GM21381 (cell line): Measurements from ENCODE around the gene CAMK1D.

Experiments
- ATAC-seq: cut with Tn5 transposase; IDR thresholded peaks from one replicate; pipeline ENCODE4 v1.9.1; 2021; ENCODE audit warnings: mild to moderate bottlenecking, moderate library complexity; ENCODE audit not compliant: unreplicated experiment

CAMK1D gene

DNA sequence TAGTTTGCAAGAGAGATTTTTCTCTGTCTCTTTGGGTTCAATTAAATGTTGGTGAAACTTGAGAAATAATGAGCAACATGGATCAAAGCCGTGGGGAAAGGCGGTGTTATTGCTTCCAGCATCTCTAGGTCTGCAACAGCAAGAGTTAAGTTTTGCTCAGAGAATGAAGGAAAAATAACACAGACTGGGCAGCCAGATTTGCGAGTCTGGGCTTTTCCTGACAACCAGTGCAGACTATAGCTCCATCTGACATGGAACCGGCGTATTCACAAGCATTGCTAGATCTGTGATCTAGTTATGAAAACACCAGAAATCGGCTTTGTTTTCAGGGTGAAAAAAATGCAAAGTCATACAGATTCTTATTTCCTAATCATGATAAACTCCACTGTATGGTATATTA lies 110.4 kb downstream of the CAMK1D start:
- ATAC-seq, result no peak

DNA sequence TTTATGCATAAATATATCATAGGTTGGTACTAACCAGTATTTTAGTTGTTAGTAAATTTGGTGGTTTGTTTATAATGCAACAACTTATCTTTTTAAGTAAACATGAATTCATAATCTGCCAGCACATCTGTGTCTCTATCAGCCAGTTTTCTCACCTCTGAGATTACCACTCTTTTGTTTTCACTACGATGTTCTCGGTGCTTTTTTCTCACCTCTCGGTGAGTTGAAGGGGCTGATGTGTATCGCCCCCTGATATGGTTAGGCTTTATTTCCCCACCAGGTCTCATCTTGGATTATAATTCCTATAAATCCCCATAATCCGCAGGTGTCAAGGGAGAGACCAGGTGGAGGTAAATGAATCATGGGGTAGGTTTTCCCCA lies 114.1 kb downstream of the CAMK1D start:
- no peak for ATAC-seq

DNA sequence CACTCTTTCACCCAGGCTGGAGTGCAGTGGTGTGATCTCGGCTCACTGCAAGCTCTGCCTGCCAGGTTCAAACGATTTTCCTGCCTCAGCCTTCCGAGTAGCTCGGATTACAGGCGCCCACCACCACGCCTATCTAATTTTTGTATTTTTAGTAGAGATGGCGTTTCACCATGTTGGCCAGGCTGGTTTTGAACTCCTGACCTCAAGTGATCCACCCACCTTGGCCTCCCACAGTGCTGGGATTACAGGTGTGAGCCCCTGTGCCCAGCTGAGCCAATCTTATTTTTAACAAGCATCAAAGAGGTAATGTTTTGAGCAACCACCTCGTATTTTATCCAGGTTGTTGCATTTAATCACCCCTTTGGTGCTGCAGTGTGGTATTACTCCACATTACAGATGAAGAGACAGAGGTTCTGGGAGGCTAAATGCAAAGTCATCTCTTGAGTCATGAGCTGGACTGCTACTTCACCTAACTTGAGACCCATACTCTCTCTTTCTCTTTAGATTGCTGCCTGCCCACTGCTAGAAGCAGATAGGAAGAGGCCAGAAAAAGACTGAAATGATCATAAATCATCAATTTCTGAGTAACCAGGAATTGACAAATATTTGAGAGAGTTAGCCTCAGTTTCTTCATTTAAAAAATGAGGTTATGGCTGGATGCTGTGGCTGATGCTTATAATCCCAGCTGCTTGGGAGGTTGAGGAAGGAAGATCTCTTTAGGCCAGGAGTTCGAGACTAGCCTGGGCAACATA lies 116.2 kb downstream of the CAMK1D start:
- ATAC-seq, result no peak

DNA sequence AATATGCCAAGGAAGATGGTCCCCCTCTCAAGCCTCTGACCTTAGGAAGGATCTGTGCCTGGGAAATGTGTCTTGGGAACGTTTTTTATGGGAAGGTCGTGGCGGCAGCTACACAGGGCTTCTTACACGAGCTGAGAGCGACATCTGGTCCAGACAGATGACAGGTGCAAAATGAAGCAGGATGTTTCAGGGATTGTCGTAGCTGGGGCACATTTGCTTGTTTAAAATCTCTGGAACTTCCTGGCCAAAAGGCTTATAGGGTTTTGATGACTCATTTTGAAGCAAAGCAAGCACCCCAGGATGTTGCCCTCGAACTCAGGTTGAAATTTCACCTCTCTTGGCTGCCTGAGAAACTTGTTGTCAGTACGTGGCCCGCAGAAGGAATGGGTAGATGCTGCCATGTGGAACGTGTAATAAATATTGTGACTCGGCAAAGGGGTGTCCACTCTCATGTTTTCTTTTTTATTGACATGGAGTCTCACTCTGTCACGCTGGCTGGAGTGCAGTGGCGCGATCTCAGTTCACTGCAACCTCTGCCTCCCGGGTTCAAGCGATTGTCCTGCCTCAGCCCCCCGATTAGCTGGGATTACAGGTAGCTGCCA lies 117.5 kb downstream of the CAMK1D start:
- ATAC-seq, result no peak

DNA sequence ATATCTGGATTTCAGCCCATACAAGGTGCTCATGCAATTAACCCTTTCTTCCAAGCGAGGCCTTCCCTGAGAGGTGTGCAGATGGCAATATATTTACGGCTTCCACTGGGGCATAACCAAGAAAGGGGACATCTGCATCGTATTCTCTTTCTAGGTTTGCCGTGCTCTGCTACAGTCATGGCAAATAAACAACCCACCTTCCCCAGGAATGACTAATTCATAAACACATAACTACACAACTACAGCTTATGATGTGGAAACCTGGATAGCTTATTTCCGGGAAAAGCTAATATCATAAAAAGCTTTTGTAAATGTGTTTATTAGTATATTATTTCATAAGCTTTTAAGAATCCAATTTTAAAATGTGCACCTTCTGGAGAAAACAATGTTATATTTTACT lies 120.0 kb downstream of the CAMK1D start:
- no peak for ATAC-seq

DNA sequence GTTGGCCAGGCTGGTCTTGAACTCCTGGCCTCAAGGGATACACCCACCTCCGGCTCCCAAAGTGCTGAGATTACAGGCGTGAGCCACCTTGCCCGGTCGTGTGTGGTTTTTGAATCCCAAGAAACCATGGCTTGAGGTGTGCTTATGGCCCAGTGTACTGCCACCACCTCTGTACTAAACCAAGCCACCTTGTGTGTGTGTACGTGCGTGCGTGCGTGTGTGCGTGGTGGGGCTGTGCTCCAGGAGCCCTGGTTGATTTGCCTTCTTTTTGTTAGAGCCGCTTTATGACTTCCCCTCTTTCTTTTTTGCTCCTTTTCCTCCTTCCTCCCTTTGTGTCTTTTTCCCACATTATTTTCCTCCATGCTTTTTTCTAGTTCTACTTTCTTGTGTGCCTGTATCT lies 121.4 kb downstream of the CAMK1D start:
- ATAC-seq, result no peak

DNA sequence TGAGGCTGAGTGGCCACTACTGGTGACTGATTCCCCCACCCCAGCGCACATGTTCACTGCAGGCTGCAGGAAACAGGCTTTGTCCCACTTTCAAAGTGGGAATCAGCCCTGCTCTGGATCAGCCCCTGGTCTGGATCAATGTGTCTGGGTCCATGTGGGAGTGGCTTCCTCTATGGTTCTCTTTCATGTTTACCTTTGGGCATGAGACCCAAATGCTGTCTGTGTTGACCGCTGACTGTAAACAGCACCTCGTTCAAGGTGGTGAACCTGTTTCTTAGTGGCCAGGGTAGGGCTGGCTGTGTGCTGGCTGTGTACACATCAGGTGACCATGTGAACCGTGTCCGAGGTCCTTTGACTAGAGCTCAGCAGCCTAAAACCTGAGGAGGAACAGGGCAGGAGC lies 121.8 kb downstream of the CAMK1D start:
- ATAC-seq, result no peak

DNA sequence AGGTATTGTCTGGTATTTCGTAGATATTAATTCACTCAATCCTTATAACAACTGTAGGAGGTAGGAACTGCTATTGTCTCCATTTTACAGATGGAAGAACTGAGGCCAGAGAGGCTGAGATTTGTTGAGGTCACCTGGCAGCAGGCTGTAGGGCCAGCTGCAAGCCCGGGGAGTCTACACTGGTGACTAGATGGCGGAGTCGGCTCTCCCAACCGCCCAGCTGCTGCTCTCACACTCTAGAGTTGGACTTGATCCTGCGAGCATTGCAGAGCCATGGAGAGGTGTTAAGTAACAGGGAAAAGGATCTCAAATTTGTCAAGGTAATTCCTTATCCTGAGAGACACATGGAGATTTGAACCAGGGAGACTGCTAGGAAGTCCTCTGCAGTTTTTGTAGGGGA lies 124.1 kb downstream of the CAMK1D start:
- no peak for ATAC-seq

DNA sequence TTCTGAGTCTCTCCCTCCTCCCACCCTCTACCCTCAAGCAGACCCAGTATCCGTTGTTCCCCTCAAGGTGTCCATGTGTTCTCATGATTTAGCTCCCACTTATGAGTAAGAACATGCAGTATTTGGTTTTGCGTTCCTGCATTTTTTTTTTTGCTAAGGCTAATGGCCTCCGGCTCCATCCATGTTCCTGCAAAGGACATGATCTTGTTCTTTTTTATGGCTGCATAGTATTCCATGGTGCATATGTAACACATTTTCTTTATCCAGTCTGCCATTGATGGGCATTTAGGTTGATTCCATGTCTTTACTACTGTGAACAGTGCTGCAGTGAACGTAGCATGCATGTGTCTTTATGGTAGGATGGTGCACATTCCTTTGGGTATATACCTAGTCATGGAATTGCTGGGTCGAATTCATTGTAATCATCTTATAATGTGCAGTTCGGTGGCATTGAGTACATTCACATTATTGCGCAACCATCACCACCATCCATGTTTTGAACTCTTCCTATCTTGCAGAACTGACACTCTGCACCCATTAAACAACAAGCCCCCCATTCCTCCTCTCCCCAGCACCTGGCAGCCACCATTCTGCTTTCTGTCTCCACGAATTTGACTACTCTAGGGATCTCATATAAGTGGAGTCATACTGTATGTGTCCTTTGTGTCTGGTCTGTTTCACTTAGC lies 125.5 kb downstream of the CAMK1D start:
- no peak for ATAC-seq

DNA sequence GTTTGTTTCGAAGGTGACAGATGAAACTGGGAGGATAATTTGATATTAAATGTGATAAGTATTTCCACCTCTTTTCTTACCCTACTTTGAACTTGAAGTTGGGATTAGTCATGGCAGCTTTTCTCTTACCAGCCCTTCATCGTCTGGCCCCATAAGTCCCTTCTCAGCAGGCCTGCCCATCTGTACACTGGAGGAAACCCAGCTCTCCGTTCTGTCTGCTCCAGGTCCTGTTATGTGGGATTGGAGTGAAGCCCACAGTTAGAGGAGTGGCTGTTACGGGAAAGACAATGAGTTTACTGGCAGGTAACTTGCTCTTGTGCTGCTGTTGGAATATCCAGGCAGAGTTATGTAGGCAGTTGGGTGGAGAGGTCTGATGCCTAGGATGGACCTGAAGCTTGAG lies 127.3 kb downstream of the CAMK1D start:
- ATAC-seq, result no peak

DNA sequence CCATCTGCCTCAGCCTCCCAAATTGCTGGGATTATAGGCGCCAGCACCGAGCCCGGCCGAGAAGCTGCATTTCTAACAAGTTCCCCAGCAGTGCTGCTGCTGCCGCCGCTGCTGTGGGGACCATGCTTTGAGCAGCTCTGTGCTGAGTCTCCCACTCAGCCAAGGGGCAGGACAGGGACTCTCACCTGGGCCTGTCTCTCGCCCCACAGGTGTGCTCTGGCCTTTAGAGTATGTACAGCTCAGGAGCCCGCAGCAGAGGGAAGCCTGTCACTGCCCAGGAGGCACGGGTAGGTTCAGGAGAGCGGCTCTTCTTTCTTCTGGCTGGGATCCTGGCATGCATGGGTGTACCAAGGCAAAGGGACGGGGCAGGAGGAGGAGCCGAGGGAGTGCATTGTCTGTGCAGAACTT lies 130.1 kb downstream of the CAMK1D start:
- ATAC-seq, result no peak

DNA sequence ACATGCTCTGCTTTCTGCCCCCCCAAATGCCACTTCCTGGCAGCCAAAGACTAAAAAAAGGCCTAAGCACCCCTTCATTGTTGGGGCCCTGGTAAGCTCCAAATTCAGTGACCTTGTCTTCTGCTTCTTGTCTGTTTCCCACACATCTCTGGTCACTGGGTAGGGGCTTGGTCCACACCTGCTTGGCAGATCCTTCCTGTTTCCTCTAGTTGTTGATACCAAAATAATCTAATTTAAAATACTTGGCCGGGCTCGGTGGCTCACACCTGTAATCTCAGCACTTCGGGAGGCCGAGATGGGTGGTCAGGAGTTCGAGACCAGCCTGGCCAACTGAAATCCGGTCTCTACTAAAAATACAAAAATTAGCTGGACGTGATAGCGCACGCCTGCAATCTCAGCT lies 130.6 kb downstream of the CAMK1D start:
- no peak for ATAC-seq

DNA sequence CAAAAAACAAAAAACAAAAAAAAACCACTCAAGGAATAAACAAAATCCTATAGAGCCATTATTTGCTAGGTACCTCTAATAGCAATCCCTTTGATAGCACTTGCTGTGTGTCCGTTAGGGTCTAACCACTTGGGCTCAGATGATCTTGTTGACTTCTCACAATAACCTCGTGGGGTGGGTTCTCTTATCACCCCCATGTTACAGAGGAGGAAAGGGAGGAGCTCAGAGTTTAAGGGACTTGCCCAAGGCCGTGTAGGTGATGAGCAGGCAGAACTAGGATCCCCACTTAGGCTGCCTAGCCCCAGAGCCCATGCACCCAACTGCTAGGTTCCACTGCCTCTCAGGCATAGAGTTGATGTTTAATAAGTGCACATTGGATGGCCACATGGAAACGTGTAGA lies 131.1 kb downstream of the CAMK1D start:
- no peak for ATAC-seq

DNA sequence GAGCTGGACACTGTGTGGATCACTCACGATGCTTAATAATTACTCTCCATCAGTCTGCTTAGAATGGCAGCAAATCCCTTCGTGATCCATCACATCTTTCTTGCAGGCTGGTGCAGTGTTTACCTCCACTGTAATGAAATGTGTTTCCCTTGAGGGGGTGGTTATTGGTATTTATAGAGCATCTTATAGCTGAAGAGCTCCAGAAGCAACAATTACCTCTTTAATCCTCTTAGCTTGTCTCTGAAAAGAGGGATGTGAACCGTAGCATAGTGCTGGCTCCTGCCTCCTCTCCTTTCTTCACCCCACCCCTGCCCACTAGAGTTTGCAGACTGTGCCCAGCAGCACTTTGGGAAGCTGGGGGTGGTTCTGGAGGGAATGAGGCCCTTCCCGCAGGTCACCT lies 132.6 kb downstream of the CAMK1D start:
- no peak for ATAC-seq

DNA sequence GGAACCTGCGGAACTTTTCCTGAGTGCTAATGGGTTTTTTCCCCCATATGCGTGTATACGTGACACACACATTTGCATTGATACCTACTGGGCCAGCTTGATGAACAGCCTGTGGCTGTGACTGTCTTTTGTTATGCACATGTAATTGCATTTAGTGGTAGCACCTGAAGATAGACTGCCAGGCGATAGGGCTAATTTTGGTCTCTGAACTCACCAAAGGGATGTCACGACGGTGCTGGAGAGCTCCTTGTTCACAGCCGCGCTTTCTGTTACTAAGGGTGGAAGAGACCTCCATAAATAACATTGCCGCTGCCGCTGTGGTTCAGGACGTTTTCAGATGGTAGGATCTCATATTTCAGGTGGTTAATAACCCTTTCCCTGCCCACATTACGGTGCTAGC lies 133.2 kb downstream of the CAMK1D start:
- no peak for ATAC-seq

DNA sequence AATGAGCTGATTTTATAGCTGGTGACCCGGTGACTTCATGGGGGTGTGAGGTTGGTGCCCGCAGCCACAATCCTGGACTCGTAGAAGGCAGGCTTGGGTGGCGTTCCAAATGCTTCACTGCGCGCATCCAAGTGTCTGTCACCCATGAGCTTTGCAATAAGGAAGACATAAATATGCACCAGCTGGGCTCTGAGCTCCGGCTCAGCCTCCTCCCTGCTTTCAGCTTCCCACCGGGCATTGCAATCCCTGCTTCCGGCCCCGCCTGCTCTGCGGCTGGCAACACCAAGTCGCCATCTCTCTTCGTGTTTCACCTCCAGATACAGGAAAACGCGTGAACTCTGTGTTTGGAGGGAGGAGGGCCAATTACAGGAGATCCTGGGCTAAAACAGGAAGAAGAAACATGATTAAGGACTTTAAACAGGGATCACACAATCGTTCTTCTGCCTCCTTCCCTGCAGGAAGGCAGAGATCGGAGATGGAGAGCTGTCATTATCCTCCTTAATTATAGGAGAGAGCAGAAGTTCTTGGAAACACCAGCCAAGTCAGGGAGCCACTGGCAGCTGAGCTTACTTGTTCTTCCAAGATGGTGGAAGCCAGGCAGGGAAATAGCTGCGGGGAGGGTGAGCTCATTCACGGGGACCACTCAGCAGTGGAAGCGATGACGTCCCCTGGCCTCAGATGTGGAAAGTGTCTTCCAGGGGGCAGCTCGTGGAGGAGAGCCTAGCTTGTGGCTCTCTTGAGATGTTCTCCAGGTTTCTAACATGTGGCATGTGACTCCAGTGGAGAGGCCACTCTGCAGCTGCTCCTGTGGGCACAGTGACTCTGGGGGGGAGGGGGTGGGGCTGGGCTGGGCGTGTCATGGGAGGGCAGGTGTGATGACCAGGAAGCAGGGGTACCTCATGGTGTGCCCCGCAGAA lies 134.9 kb downstream of the CAMK1D start:
- no peak for ATAC-seq

DNA sequence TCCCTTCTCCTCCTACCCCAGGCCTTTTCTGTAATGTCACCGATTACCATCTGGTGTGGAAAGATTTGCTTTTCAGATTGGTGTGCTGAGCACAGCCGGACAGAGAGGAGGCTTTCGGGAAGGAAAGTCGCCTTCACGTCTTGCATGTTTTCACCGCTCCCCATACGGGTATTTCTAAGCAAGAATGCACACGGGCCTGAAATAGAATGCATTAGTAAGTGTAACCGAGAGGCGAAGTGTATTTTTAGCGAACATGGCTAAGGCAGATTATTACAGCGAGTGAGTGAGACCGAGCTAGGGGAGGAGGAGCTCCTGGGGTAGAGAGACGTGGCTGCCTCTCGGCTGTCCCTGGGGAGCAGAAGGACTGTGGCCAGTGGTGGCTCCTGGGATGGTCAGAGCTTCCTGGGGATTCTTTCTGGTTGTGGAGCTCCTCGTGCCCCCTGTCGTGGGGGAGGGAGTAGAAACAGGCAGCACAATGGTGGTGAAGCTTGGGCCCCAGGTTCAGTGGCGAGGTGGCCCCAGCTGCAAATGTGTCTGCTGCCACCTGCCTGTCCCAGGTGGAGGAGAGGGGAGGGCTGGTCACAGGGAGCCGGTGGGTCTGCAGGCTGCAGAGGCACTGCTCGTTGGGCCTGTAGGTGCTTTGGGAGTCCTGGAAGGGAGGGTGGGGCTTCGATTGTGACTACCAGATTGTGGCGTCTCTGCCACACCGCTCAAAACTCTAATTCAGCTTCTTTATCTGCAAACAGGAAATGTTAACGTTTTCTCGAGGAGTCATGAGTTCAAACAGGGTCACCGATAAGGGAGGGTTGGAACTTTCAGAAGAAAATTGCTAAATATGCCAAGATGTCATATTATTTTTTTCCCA lies 135.8 kb downstream of the CAMK1D start:
- ATAC-seq, result peak; percentile 68

DNA sequence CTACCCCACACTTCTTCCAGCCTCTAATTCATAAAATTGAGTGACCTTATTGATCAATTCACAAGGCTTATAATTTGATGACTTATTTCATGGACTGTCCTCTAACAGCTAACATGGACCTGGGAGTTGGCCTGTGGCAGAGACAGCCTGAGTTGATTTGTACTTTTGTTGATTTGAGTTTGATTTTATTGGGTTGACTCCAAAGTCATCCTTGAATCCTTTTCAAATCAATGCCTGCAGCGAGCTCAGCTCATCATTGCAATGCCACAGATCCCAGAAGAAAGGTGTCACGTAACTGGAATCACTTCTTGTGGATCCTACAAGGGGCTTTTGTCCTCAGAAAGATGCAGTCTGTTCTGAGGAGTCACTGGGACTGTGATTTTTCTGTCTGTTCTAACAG lies 138.0 kb downstream of the CAMK1D start:
- ATAC-seq, result no peak

DNA sequence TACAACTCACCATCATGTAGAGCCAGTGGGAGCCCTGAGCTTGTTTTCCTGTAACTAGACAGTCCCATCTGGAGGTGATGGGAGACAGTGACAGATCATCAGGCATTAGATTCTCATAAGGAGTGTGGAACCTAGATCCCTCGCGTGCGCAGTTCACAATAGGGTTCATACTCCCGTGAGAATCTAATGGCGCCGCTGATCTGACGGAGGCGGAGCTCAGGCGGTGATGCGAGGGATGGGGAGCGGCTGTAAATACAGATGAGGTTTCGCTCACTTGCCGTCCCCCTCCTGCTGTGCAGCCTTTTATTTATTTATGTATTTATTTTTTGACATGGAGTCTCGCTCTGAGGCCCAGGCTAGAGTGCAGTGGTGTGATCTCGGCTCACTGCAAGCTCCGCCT lies 139.3 kb downstream of the CAMK1D start:
- no peak for ATAC-seq

DNA sequence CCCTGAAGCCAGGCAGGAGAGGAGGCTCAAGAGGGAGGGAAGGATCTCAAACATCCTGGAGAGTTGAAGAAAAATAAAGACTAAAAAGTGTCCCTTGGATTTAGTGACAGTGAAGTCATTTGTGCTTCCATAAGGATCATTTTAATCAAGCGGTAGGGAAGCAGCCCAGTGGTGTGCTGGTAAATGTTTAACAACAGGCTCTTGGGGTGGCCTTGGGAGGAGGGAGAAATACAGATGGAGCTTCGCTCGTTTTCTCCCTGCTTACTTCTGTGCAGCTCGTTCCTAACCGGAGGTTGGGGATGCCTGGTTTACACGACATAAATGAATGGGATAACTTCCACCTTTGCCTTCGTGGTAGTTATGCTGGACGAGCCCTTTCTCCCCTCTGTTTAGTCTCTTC lies 140.0 kb downstream of the CAMK1D start:
- ATAC-seq, result no peak
